Thyroid gland (tissue), 4 donors: ENCODE data around the gene KLK11. TPM values are rescaled to one million over a fixed set of nuclear protein-coding genes. Genes with fewer than 3 reads are reported as not detected.

Source experiments
- DNase-seq, 2 donors: peaks; one replicate each; pipeline ENCODE4 v3.0.0-alpha.2; 2019
- H3K27ac ChIP-seq, 3 donors: fragments of 200-600 bp; sonication (generic); 1 replicate in 2 of 3; 2 replicates in 1 of 3; pipeline ENCODE4 v1.5.1; 2016 to 2019; ENCODE audit warnings: mild to moderate bottlenecking in 1 of 3, moderate library complexity in 1 of 3
- H3K27me3 ChIP-seq: fragments of 200-600 bp; sonication (generic); one replicate; pipeline ENCODE4 v1.5.1; 2019
- H3K36me3 ChIP-seq, 2 donors: fragments of 200-600 bp; sonication (generic); one replicate each; pipeline ENCODE4 v1.5.1; 2016 to 2019
- H3K4me1 ChIP-seq, 2 donors: fragments of 200-600 bp; sonication (generic); one replicate each; pipeline ENCODE4 v1.5.1; 2017 to 2019
- H3K4me3 ChIP-seq, 3 donors: fragments of 200-600 bp; sonication (generic); replicated peaks in 1 of 3; 1 replicate in 2 of 3; 2 replicates in 1 of 3; pipeline ENCODE4 v1.5.1; 2016; ENCODE audit warnings: mild to moderate bottlenecking in 1 of 3
- H3K9me3 ChIP-seq: fragments of 200-600 bp; sonication (generic); one replicate; pipeline ENCODE4 v1.5.1; 2017
- POLR2A ChIP-seq, 2 donors: fragments of 450-650 bp; IDR thresholded peaks; one replicate each; pipeline ENCODE4 v1.6.1; 2017; ENCODE audit warnings: antibody characterized with exemption in 2 of 2, mild to moderate bottlenecking in 2 of 2, moderate library complexity in 1 of 2
- WGBS, 2 donors: methylation state at CpG; one replicate each; pipeline ENCODE4 v1.1.5; 2017; 5-methylcytosine and 5-hydroxymethylcytosine counted together
- intact Hi-C: fragments of 100-400 bp; cut with DNase I; formaldehyde crosslinking; loops from one replicate; pipeline ENCODE4 v1.15.1; 2023
- total RNA-seq, 4 donors: library from RNA; depleted of rRNA; stranded (reverse); fragments of >200 nt; gene quantifications; one replicate each; pipeline ENCODE4 v1.2.3, GENCODE V29; 2016
- TF ChIP-seq, protein P1 (sequence below), 6 experiments: fragments of 200-600 bp in 3 of 6; fragments of 450-650 bp in 3 of 6; sonication (generic) in 3 of 6; IDR thresholded peaks; one replicate each; pipeline ENCODE4 v1.5.1; 2016 to 2019; ENCODE audit warnings: antibody characterized with exemption in 6 of 6, mild to moderate bottlenecking in 2 of 6, inconsistent platforms in 1 of 6, moderate library complexity in 1 of 6

The KLK11 gene
- total RNA-seq, 4 donors from 2014 or later = 0.40 to 0.93 TPM; not detected in 2

DNA sequence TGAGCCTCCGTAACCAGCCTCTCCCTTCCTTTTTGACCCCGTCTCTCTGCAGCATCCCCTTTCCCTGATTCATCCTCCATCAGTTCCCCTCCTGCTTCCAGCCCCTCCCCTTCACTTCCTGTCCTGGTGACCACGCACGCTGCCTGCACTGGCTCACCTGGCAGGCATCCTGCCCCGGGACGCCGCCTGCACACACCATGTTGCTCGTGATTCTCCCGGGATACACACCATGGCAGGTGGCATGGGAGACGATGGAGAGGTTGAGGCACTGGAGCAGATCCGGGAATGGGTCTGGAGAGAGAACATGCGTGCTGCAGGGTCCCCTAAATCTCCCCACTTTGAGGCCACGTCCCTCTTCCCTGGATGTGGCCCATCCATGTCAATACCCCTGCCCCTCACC is 4.2 kb upstream of the KLK11 start:
- intact Hi-C loops = no loop called here
- no peak for DNase-seq

GRCh38 chr19:51029718-51030117 is 3.3 kb upstream of the KLK11 start:
- H3K27me3 ChIP-seq = no peaks in the 10 kb centered on the region
- intact Hi-C loops = no loop called here
- WGBS, 2 donors = 70 to 85% methylated on average over 2 of the region's 2 CpGs
- H3K36me3 ChIP-seq = no peaks in the 10 kb centered on the region
- DNase-seq = no peak
- TF ChIP-seq, protein P1, sequence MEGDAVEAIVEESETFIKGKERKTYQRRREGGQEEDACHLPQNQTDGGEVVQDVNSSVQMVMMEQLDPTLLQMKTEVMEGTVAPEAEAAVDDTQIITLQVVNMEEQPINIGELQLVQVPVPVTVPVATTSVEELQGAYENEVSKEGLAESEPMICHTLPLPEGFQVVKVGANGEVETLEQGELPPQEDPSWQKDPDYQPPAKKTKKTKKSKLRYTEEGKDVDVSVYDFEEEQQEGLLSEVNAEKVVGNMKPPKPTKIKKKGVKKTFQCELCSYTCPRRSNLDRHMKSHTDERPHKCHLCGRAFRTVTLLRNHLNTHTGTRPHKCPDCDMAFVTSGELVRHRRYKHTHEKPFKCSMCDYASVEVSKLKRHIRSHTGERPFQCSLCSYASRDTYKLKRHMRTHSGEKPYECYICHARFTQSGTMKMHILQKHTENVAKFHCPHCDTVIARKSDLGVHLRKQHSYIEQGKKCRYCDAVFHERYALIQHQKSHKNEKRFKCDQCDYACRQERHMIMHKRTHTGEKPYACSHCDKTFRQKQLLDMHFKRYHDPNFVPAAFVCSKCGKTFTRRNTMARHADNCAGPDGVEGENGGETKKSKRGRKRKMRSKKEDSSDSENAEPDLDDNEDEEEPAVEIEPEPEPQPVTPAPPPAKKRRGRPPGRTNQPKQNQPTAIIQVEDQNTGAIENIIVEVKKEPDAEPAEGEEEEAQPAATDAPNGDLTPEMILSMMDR (IDR thresholded peaks at IDR 0.05) = no peak
- TF ChIP-seq POLR2A (IDR thresholded peaks at IDR 0.05) = no peak
- H3K4me1 ChIP-seq = no peaks in the 10 kb centered on the region
- no peak overlapping the region for H3K4me3 ChIP-seq
- H3K27ac ChIP-seq = no peak overlapping the region
- H3K9me3 ChIP-seq = no peaks in the 10 kb centered on the region

More for the DNA sequence above, 4.2 kb upstream of the KLK11 start:
- no peaks in the 10 kb centered on the region for H3K9me3 ChIP-seq
- no peak overlapping the region for H3K4me3 ChIP-seq
- 82 to 89% methylated on average over 13 of the region's 13 CpGs for WGBS, 2 donors
- TF ChIP-seq, protein P1 (IDR thresholded peaks at IDR 0.05) = no peak
- TF ChIP-seq POLR2A (IDR thresholded peaks at IDR 0.05) = no peak
- no peaks in the 10 kb centered on the region for H3K4me1 ChIP-seq
- no peaks in the 10 kb centered on the region for H3K27me3 ChIP-seq
- no peak overlapping the region for H3K27ac ChIP-seq
- H3K36me3 ChIP-seq = no peaks in the 10 kb centered on the region

DNA sequence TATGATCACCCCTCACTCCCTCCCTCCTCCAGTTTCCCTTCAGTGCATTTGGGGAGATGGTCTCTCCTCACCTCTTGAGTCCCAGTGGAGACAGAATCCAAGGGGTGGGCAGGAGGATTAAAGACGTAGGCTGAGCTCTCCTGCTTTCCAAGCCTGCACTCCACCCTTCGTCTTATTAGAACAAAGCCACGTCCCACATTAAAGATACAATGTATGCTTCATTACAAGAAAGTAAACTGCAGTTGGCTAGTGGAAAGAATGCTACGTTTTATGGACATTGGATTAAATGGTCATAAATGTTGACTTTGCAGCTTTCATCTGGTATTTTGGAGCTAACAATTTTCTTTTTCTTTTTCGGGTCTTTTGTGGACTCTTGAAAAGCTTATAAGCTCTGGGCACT is 1.5 kb upstream of the KLK11 start:
- WGBS, 2 donors = 68 to 70% methylated on average over 5 of the region's 5 CpGs
- Histone ChIP-seq H3K4me1 (no peaks in the 10 kb centered on the region), H3K9me3 (no peaks in the 10 kb centered on the region), H3K27ac (no peak overlapping the region), H3K36me3 (no peaks in the 10 kb centered on the region), H3K4me3 (no peak overlapping the region), H3K27me3 (no peaks in the 10 kb centered on the region)
- DNase-seq = no peak
- no peak for TF ChIP-seq POLR2A (IDR thresholded peaks at IDR 0.05)
- TF ChIP-seq, protein P1 (IDR thresholded peaks at IDR 0.05) = no peak
- intact Hi-C loops = no loop called here

DNA sequence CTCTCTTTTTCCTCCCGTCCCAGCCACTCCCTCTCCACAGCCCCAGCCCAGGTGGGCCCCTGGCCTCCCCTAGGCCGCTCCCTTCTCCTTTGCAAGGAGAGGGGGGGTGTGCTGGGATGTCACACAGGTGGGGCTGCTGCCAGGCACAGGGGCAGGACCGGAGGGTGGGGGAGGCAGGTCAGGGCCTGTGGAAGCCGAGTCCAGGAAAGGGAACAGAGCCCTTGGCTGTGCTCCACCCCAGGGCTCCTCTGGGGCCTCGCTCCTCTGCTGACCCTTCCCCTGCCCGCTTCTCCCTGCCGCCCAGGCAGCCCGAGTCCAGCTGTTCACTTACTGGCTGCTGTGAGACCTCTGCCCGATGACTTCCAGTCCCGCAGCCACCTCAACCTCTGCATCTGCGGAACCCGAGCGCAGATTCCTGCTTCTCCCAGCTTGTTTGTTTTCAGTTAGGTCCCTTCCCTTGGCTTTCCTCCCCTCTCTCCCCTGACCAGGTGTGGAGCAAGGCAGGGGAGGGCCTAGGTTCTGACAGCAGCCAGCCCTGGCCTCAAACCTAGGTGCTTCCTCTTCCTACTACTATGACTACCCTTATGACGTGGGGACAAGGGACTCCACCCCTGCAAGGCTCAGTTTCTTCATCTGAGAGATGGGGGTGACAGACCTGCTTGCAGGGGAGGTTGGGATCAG is 850 bp upstream of the KLK11 start:
- Histone ChIP-seq H3K4me3 (no peak overlapping the region), H3K4me1 (no peaks in the 10 kb centered on the region), H3K27ac (no peak overlapping the region), H3K36me3 (no peaks in the 10 kb centered on the region), H3K27me3 (no peaks in the 10 kb centered on the region), H3K9me3 (no peaks in the 10 kb centered on the region)
- DNase-seq = no peak
- TF ChIP-seq POLR2A (IDR thresholded peaks at IDR 0.05) = no peak
- TF ChIP-seq, protein P1 (IDR thresholded peaks at IDR 0.05) = no peak
- intact Hi-C loops = no loop called here
- WGBS, 2 donors = 59 to 67% methylated on average over 11 to 14 of the region's 14 CpGs

DNA sequence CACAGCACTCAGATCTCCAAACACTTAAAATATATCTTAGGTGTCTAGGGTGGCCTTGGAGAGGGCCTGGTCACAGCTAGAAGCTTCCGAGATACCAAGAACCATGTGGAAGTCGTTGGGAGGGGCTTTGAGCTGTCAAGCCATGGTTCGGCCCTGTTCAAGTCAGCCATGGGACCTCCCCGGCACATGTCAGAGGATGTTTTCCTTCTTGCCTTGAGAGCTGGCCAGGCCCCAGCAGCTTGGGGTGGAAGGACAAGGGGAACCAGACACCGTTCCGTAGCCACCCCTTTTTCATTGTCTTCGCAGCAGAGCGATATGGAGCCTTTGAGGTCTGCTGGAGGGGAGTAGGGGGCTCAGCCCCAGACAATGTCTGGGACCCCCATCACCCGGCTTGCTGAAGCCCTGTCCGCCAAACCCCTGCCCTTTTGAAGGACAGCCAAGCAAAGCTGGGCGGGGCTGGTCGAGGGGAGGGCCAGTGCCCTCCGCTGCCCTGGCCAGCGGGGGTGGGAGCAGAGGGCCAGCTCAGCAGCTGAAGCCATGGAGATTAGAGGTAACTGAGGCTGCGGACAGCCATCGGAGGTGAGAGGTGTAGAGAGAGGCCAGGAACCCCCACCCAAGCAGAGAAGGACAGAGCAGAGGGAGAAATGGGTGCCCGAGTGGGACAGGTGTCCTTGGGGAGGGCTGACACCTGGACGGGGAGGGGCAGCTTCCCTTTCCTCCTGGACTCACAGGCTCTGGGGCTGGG is 435 bp downstream of the KLK11 start:
- H3K36me3 ChIP-seq = no peaks in the 10 kb centered on the region
- H3K4me1 ChIP-seq = peaks cover 0 to 3% of the 10 kb centered on the region in 2 donors
- TF ChIP-seq, protein P1 (IDR thresholded peaks at IDR 0.05) = no peak
- TF ChIP-seq POLR2A (IDR thresholded peaks at IDR 0.05) = no peak
- 62 to 70% methylated on average over 16 to 18 of the region's 18 CpGs for WGBS, 2 donors
- intact Hi-C loops = no loop called here
- H3K27ac ChIP-seq = no peak overlapping the region
- no peak overlapping the region for H3K4me3 ChIP-seq
- DNase-seq = no peak
- H3K9me3 ChIP-seq = no peaks in the 10 kb centered on the region
- H3K27me3 ChIP-seq = no peaks in the 10 kb centered on the region
